ENCODE data around the gene MARVELD1.
"Not testable (repeated sequence)": the region's sequence is repeated elsewhere in the genome, so short reads cannot be mapped to it uniquely, and the experiment has no call there.

Gene MARVELD1

GRCh38 chr10:97690133-97690532, 23.4 kb upstream of the MARVELD1 start:
- no peak for DNase-seq (ENCODE audit: low read depth)

- DNase-seq (ENCODE audit: low read depth) = not testable (repeated sequence)
These were observed 15.4 kb upstream of the MARVELD1 start for GRCh38 chr10:97698072-97698655.

- DNase-seq (ENCODE audit: low read depth) = no peak
These were observed 12.0 kb upstream of the MARVELD1 start for GRCh38 chr10:97701438-97702069.

- DNase-seq (ENCODE audit: low read depth) = no peak
These were observed 10.0 kb upstream of the MARVELD1 start for GRCh38 chr10:97703398-97704067.

GRCh38 chr10:97704341-97704740, 9.2 kb upstream of the MARVELD1 start:
- no peak for DNase-seq (ENCODE audit: low read depth)

- DNase-seq (ENCODE audit: low read depth) = no peak
These were observed 8.4 kb upstream of the MARVELD1 start for GRCh38 chr10:97705006-97705670.

- DNase-seq (ENCODE audit: low read depth) = no peak
These were observed 6.2 kb upstream of the MARVELD1 start for GRCh38 chr10:97707134-97707861.

GRCh38 chr10:97708167-97708566, 5.4 kb upstream of the MARVELD1 start:
- DNase-seq (ENCODE audit: low read depth) = no peak

GRCh38 chr10:97708976-97709946, 4.3 kb upstream of the MARVELD1 start:
- DNase-seq (ENCODE audit: low read depth) = no peak

GRCh38 chr10:97711640-97712572, 1.6 kb upstream of the MARVELD1 start:
- DNase-seq (ENCODE audit: low read depth) = no peak

- no peak for DNase-seq (ENCODE audit: low read depth)
These were observed 383 bp downstream of the MARVELD1 start for GRCh38 chr10:97713826-97714400.

GRCh38 chr10:97714401-97715258, 1.1 kb downstream of the MARVELD1 start:
- DNase-seq (ENCODE audit: low read depth) = no peak

- no peak for DNase-seq (ENCODE audit: low read depth)
These were observed 1.8 kb downstream of the MARVELD1 start for GRCh38 chr10:97715259-97715874.

GRCh38 chr10:97717627-97718026, 4.1 kb downstream of the MARVELD1 start:
- DNase-seq (ENCODE audit: low read depth) = no peak

- no peak for DNase-seq (ENCODE audit: low read depth)
These were observed 4.6 kb downstream of the MARVELD1 start for GRCh38 chr10:97718178-97718577.

GRCh38 chr10:97718659-97719142, 5.2 kb downstream of the MARVELD1 start:
- no peak for DNase-seq (ENCODE audit: low read depth)

- no peak for DNase-seq (ENCODE audit: low read depth)
These were observed 6.1 kb downstream of the MARVELD1 start for GRCh38 chr10:97719602-97720001.

All from HS-5 (cell line).